GM12891 (cell line): ENCODE results near the gene ASPN.

Experiments
- PAX5 ChIP-seq: IDR thresholded peaks from 2 replicates; pipeline ENCODE4 v1.6.1; 2011; ENCODE audit warnings: low read length, moderate library complexity, mild to moderate bottlenecking; ENCODE audit not compliant: insufficient read depth, severe bottlenecking
- POLR2A ChIP-seq: IDR thresholded peaks from 2 replicates; pipeline ENCODE4 v1.6.1; 2011; ENCODE audit warnings: low read depth, low read length, control low read depth
- POLR2AphosphoS5 ChIP-seq: IDR thresholded peaks from 2 replicates; pipeline ENCODE4 v1.6.1; 2011; ENCODE audit warnings: low read depth, low read length, control low read depth
- SPI1 ChIP-seq: IDR thresholded peaks from 2 replicates; pipeline ENCODE4 v1.6.1; 2011; ENCODE audit warnings: low read depth, low read length, control low read depth

DNA sequence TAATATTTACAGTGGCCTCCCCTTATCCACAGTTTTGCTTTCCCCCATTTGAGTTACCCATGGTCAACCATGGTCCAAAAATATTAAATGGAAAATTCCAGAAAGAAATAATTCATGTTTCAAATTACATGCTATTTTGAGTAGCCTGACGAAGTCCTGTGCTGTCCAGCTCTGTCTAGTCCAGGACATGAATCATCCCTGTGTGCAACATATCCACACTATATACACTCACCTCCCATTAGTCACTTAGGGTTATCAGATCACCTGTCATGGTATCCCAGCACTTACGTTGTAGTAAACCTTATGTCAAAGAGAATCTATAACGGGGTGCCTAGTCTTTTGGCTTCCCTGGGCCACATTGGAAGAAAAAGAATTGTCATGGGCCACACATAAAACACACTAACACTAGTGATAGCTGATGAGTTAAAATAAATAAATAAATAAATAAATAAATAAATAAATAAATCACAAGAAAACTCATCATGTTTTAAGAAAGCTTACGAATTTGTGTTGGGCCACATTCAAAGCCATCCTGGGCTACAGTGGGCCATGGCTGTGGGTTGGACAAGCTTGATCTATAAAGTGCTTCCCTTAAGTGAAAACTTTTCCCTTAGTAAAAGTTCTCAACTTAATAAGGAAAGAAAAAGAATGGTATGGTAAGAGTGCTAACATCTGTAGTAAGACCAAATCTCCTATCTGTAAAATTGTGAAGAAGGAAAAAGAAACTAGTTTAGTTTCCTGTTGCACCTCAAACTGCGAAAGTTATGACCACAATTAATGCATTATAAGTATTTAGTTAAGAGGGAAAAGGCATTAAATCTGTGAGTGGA is 42.2 kb downstream of the ASPN start:
- TF ChIP-seq POLR2A (no peak), POLR2AphosphoS5 (no peak), PAX5 (no peak), SPI1 (no peak)
